Mesothelial cell of epicardium (in vitro differentiated cells): ENCODE data around the gene CLCN4. TPM values are rescaled to one million over a fixed set of nuclear protein-coding genes. Genes with fewer than 3 reads are reported as not detected.

ENCODE experiments used
- DNase-seq, 2 experiments: peaks; one replicate each; pipeline ENCODE4 v3.0.0; 2021; ENCODE audit warnings: low spot score in 2 of 2; ENCODE audit not compliant: unreplicated experiment in 2 of 2
- H3K27ac Mint-ChIP-seq: 2 replicates; pipeline ENCODE4 v1.8.0; 2021; ENCODE audit warnings: mixed read lengths
- H3K27me3 Mint-ChIP-seq: 2 replicates; pipeline ENCODE4 v1.8.0; 2021; ENCODE audit warnings: low read depth, mixed read lengths
- H3K36me3 Mint-ChIP-seq: 2 replicates; pipeline ENCODE4 v1.8.0; 2021; ENCODE audit warnings: mixed read lengths
- H3K4me1 Mint-ChIP-seq: 2 replicates; pipeline ENCODE4 v1.8.0; 2021; ENCODE audit warnings: mixed read lengths
- H3K4me3 Mint-ChIP-seq: 2 replicates; pipeline ENCODE4 v1.8.0; 2021; ENCODE audit warnings: mild to moderate bottlenecking, moderate library complexity, mixed read lengths
- H3K9me3 Mint-ChIP-seq: 2 replicates; pipeline ENCODE4 v1.8.0; 2021; ENCODE audit warnings: mixed read lengths
- CTCF ChIP-seq: fragments of 200-600 bp; sonication (generic); IDR thresholded peaks from one replicate; pipeline ENCODE4 v1.5.0; 2021; ENCODE audit warnings: antibody characterized with exemption; ENCODE audit not compliant: unreplicated experiment
- total RNA-seq: library from RNA; stranded (reverse); gene quantifications from 3 replicates; pipeline ENCODE4 v1.2.1, GENCODE V29; 2021

Gene CLCN4
- total RNA-seq, 1 donor from 2014 or later = 8.6 TPM

- DNase-seq = no peak
- Mint-ChIP-seq H3K27ac (no peak overlapping the region), H3K36me3 (peaks cover 4% of the 10 kb centered on the region), H3K4me1 (peaks cover 14% of the 10 kb centered on the region), H3K9me3 (peaks cover 27% of the 10 kb centered on the region), H3K4me3 (no peak overlapping the region), H3K27me3 (no peaks in the 10 kb centered on the region)
- TF ChIP-seq CTCF = no peak
These were observed 88.3 kb downstream of the CLCN4 start for GRCh38 chrX:10244915-10245622.

- TF ChIP-seq CTCF = no peak
- H3K9me3 Mint-ChIP-seq = peaks cover 27% of the 10 kb centered on the region
These were observed 89.1 kb downstream of the CLCN4 start for GRCh38 chrX:10245886-10246285.

GRCh38 chrX:10246297-10246696, 89.5 kb downstream of the CLCN4 start:
- H3K36me3 Mint-ChIP-seq = peaks cover 4% of the 10 kb centered on the region
- peaks cover 27% of the 10 kb centered on the region for H3K9me3 Mint-ChIP-seq
- H3K27ac Mint-ChIP-seq = no peak overlapping the region
- H3K27me3 Mint-ChIP-seq = no peaks in the 10 kb centered on the region
- peaks cover 14% of the 10 kb centered on the region for H3K4me1 Mint-ChIP-seq
- H3K4me3 Mint-ChIP-seq = no peak overlapping the region
- no peak for DNase-seq
- no peak for TF ChIP-seq CTCF

More at GRCh38 chrX:10245886-10246285, 89.1 kb downstream of the CLCN4 start:
- no peaks in the 10 kb centered on the region for H3K27me3 Mint-ChIP-seq
- H3K36me3 Mint-ChIP-seq = peaks cover 4% of the 10 kb centered on the region
- DNase-seq = no peak
- H3K4me1 Mint-ChIP-seq = peaks cover 14% of the 10 kb centered on the region
- no peak overlapping the region for H3K27ac Mint-ChIP-seq
- no peak overlapping the region for H3K4me3 Mint-ChIP-seq

- H3K4me3 Mint-ChIP-seq = no peak overlapping the region
- no peak for TF ChIP-seq CTCF
These were observed 90.1 kb downstream of the CLCN4 start for GRCh38 chrX:10246846-10247245.

GRCh38 chrX:10254739-10255138, 98.0 kb downstream of the CLCN4 start:
- no peak overlapping the region for H3K27ac Mint-ChIP-seq
- no peak overlapping the region for H3K4me3 Mint-ChIP-seq
- DNase-seq = no peak
- H3K27me3 Mint-ChIP-seq = no peaks in the 10 kb centered on the region
- H3K9me3 Mint-ChIP-seq = peaks cover 21% of the 10 kb centered on the region
- H3K36me3 Mint-ChIP-seq = no peaks in the 10 kb centered on the region
- TF ChIP-seq CTCF = no peak
- no peaks in the 10 kb centered on the region for H3K4me1 Mint-ChIP-seq

More at GRCh38 chrX:10246846-10247245, 90.1 kb downstream of the CLCN4 start:
- H3K36me3 Mint-ChIP-seq = peaks cover 4% of the 10 kb centered on the region
- peaks cover 27% of the 10 kb centered on the region for H3K9me3 Mint-ChIP-seq
- no peak for DNase-seq
- no peaks in the 10 kb centered on the region for H3K27me3 Mint-ChIP-seq
- H3K4me1 Mint-ChIP-seq = peaks cover 14% of the 10 kb centered on the region
- H3K27ac Mint-ChIP-seq = no peak overlapping the region
